Lower lobe of right lung (tissue), 2 donors: ENCODE measurements around the gene PHYH. TPM values are rescaled to one million over a fixed set of nuclear protein-coding genes. Genes with fewer than 3 reads are reported as not detected.
A peak's percentile ranks its signal among the peaks of the same experiment; 100 is the strongest.
"Not testable (repeated sequence)": the region's sequence is repeated elsewhere in the genome, so short reads cannot be mapped to it uniquely, and the experiment has no call there.

Experiments
- ATAC-seq, 2 donors: fragments of 200-7000 bp; cut with Tn5 transposase; one replicate each; pipeline ENCODE4 v1.9.1; 2020 to 2022; ENCODE audit warnings: mild to moderate bottlenecking in 2 of 2, moderate library complexity in 2 of 2
- DNase-seq: peaks from one replicate; pipeline ENCODE4 v3.0.0-alpha.2; 2020
- H3K27ac ChIP-seq: fragments of 200-600 bp; one replicate; pipeline ENCODE4 v1.8.0; 2022
- H3K27me3 ChIP-seq: fragments of 200-600 bp; one replicate; pipeline ENCODE4 v1.8.0; 2022; ENCODE audit warnings: low read depth
- H3K36me3 ChIP-seq: fragments of 200-600 bp; one replicate; pipeline ENCODE4 v1.8.0; 2022; ENCODE audit warnings: mild to moderate bottlenecking
- H3K4me1 ChIP-seq: fragments of 200-600 bp; one replicate; pipeline ENCODE4 v1.8.0; 2022
- H3K4me3 ChIP-seq: fragments of 200-600 bp; one replicate; pipeline ENCODE4 v1.8.0; 2022; ENCODE audit warnings: mild to moderate bottlenecking
- H3K9me3 ChIP-seq: fragments of 200-600 bp; one replicate; pipeline ENCODE4 v1.8.0; 2022
- intact Hi-C: fragments of 100-400 bp; cut with DNase I; formaldehyde crosslinking; loops from one replicate; pipeline ENCODE4 v1.11.0; 2022
- total RNA-seq: library from RNA; stranded (reverse); fragmentation: NEBNext Ultra II Directional; extraction: Animal tissue kit (Norgen Biotek cat#: 25700); gene quantifications from one replicate; pipeline ENCODE4 v1.2.1, GENCODE V29; 2021
- TF ChIP-seq, protein P1 (sequence below): fragments of 200-600 bp; IDR thresholded peaks from one replicate; pipeline ENCODE4 v1.8.0; 2022; ENCODE audit warnings: antibody characterized with exemption, mild to moderate bottlenecking
- donor health status: DM: no; HTN: yes; CAD: no; lungs with severe emphysema.

Gene PHYH
- total RNA-seq, 1 donor from 2014 or later: 30.3 TPM

DNA sequence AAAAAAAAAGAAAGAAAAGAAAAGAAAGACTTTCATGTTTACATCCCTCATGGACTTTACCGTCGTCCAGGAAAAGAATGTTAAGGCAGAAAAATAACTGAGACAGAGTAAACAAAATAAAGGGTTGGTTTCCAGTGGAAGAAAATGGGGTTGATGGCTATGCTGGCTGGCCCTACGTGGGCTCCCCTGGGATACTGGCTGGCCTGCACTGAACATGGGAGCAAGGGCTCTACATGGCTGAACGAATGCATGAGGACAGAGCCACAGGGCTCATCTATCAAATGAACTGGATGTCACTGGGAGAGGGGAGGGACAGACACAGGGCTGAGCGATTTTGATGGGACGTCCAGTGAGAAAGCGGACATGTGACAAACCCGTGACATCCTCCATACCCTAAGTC is 63.2 kb downstream of the PHYH start:
- no peaks in the 10 kb centered on the region for H3K4me1 ChIP-seq
- no peaks in the 10 kb centered on the region for H3K9me3 ChIP-seq
- intact Hi-C loops: no loop called here
- no peaks in the 10 kb centered on the region for H3K36me3 ChIP-seq
- TF ChIP-seq, protein P1, sequence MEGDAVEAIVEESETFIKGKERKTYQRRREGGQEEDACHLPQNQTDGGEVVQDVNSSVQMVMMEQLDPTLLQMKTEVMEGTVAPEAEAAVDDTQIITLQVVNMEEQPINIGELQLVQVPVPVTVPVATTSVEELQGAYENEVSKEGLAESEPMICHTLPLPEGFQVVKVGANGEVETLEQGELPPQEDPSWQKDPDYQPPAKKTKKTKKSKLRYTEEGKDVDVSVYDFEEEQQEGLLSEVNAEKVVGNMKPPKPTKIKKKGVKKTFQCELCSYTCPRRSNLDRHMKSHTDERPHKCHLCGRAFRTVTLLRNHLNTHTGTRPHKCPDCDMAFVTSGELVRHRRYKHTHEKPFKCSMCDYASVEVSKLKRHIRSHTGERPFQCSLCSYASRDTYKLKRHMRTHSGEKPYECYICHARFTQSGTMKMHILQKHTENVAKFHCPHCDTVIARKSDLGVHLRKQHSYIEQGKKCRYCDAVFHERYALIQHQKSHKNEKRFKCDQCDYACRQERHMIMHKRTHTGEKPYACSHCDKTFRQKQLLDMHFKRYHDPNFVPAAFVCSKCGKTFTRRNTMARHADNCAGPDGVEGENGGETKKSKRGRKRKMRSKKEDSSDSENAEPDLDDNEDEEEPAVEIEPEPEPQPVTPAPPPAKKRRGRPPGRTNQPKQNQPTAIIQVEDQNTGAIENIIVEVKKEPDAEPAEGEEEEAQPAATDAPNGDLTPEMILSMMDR: no peak
- H3K4me3 ChIP-seq: no peak overlapping the region
- DNase-seq (no peak), ATAC-seq (no peak)
- no peak overlapping the region for H3K27ac ChIP-seq
- peaks cover 4% of the 10 kb centered on the region for H3K27me3 ChIP-seq

DNA sequence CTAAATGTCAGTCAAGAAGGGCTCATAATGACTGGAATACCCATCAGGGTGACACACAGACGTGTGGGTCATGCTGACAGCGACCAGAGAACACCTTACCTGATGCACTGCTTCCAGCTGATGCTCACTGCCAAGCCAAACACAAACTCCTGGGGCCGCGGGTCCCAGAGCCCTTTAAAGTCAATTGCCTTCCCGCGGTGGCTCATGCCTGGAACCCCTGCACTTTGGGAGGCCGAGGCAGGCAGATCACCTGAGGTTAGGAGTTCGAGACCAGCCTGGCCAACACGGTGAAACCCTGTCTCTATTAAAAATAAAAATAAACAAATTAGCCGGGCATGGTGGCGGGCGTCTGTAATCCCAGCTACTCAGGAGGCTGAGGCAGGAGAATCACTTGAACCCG is 65.1 kb downstream of the PHYH start:
- H3K4me3 ChIP-seq, H3K36me3 ChIP-seq, H3K4me1 ChIP-seq, intact Hi-C loops, H3K9me3 ChIP-seq, DNase-seq, ATAC-seq, H3K27ac ChIP-seq, H3K27me3 ChIP-seq: not testable (repeated sequence)

DNA sequence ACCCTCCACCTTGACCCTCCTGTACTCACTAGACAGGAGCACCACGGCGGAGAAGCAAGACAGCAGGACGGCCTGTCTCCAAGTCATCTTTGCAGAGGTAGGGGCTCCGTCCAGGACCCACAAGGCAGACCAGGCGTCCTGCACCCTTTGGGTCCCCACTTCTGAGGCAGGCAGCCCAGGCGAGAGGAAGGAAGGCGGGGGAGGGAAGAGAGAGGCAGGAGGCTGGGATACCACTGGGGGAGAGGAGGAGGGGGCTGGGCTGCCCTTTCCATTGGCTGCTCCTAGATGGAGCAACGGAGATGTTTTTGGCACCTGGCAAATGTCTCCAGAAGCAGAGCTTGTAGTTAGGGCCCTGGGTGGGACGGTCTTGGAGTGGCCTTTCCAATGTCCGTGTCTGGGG is 65.7 kb downstream of the PHYH start, which contains the start of gene UCMA:
TSS of gene UCMA (minus strand) at position 203 of the 400 bp plus-strand sequence. CDS start at position 87, 116 bp downstream.
- Histone ChIP-seq H3K36me3 (no peaks in the 10 kb centered on the region), H3K4me1 (no peaks in the 10 kb centered on the region), H3K27ac (no peak within 1 kb of the TSS), H3K9me3 (no peaks in the 10 kb centered on the region), H3K27me3 (peaks cover 4% of the 10 kb centered on the region), H3K4me3 (no peak within 1 kb of the TSS)
- TF ChIP-seq, protein P1: no peak
- no peak for ATAC-seq
- intact Hi-C loops: no loop called here
- DNase-seq: no peak

GRCh38 chr10:13233358-13233757 is 66.5 kb downstream of the PHYH start:
- Histone ChIP-seq H3K4me1 (no peaks in the 10 kb centered on the region), H3K4me3 (no peak overlapping the region), H3K9me3 (no peaks in the 10 kb centered on the region), H3K27ac (no peak overlapping the region), H3K36me3 (no peaks in the 10 kb centered on the region), H3K27me3 (peaks cover 4% of the 10 kb centered on the region)
- intact Hi-C loops: no loop called here
- ATAC-seq: peak in 1 of 2 donors; percentile 17
- TF ChIP-seq, protein P1: no peak
- no peak for DNase-seq

DNA sequence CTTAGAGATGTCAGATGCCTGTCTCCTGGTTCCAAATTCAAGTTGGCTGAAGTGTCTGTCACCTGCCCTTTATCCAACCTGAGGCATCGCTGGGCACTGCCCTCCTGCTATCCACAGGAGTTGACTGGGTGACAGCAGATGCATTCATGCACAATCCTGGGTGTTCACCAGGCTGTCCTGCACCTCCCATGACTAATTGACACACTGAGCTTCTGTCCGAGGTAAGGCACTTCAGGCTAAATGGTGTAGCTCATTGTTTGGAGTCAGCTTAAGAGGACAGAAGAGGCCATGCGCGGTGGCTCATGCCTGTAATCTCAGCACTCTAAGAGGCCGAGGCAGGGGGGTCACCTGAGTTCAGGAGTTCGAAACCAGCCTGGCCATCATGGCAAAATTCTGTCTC is 68.1 kb downstream of the PHYH start:
- Histone ChIP-seq H3K4me1 (no peaks in the 10 kb centered on the region), H3K9me3 (no peaks in the 10 kb centered on the region), H3K27ac (no peak overlapping the region), H3K27me3 (peaks cover 4% of the 10 kb centered on the region), H3K36me3 (no peaks in the 10 kb centered on the region), H3K4me3 (no peak overlapping the region)
- DNase-seq (no peak), ATAC-seq (no peak)
- TF ChIP-seq, protein P1: no peak
- intact Hi-C loops: no loop called here

DNA sequence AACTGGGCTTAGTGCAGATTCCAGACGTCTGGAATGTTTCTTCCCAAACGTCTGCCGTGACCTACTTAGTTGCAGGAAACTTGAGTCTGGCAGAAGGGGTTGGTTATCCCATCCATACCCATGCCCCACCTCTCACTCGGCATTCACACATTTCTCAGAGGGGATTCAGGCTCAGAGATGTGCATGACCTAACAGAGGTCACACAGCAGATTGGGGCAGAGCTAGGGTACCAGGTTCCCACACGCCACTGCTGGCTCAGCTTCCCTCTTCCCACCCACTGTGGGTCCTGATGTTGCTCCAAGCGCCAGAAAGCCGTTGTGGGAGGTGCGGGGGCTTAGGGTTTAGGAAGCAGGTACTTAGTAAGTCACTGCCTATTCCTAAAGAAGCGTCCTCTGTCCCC is 68.7 kb downstream of the PHYH start:
- TF ChIP-seq, protein P1: no peak
- no peak overlapping the region for H3K27ac ChIP-seq
- H3K4me3 ChIP-seq: no peak overlapping the region
- ATAC-seq (no peak), DNase-seq (no peak)
- no peaks in the 10 kb centered on the region for H3K4me1 ChIP-seq
- peaks cover 4% of the 10 kb centered on the region for H3K27me3 ChIP-seq
- H3K36me3 ChIP-seq: no peaks in the 10 kb centered on the region
- intact Hi-C loops: no loop called here
- H3K9me3 ChIP-seq: no peaks in the 10 kb centered on the region

Other genes with a start within 250 kb of the PHYH start
- gene OPTN, start 199.9 kb downstream of the PHYH start, total RNA-seq: 53.4 TPM
- gene MCM10, start 138.5 kb downstream of the PHYH start, total RNA-seq: 0.38 TPM
- not detected for gene UCMA, start 65.7 kb downstream of the PHYH start, total RNA-seq
- gene SEPHS1, start 48.2 kb upstream of the PHYH start, total RNA-seq: 35.9 TPM
- gene BEND7, start 228.9 kb upstream of the PHYH start, total RNA-seq: 16.9 TPM